GM19238 (cell line): Measurements from ENCODE around the gene P2RY1.

Experiments
- DNase-seq: peaks from one replicate; pipeline ENCODE4 v3.0.0; 2011; ENCODE audit warnings: low spot score; ENCODE audit not compliant: insufficient read length

Gene P2RY1, protein sequence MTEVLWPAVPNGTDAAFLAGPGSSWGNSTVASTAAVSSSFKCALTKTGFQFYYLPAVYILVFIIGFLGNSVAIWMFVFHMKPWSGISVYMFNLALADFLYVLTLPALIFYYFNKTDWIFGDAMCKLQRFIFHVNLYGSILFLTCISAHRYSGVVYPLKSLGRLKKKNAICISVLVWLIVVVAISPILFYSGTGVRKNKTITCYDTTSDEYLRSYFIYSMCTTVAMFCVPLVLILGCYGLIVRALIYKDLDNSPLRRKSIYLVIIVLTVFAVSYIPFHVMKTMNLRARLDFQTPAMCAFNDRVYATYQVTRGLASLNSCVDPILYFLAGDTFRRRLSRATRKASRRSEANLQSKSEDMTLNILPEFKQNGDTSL

DNA sequence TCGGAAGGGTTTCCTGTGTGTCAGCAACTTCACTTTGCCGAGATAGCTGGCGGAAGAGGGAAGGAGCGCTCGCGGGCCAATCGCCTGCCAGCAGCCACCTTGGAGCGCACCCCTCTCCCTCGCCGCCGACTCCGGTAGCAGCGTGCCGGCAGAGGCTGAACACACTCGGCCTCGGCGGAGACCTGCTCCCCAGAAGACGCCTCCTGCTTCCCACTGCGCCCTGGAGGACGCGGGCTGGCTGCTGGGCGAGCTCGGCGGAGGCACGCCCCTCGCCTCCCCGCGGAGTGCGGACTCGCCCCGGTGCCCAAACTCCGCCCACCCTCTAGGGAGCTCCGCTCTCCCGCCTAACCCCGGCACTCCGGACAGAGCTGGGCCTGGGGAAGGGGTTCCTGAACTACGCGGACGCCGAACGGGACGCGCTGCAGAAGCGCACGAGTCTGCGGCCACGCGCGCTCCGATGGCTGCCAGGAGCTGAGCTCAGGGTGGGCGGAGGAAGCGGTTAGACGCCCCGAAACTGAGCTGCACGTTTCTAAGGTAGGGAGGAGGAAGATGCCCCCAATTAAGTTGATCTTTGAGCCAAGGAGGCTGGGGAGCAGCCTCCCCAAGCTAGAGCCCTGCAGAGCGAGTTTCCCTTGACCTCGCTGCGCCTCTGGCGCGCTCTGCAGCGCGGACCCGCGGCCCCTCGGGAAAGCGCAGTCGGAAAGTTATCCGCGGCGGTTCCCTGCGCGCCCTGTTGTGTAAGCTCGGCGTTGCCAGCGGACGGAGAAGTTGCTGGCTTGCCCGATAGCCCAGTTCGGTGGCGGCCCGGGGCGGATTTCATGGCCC, at the start of gene P2RY1:
Gene P2RY1 (plus strand): TSS at position 356 of the 825 bp plus-strand sequence. CDS start 652 bp downstream, outside the sequence.
- peak; percentile 49 for DNase-seq

DNA sequence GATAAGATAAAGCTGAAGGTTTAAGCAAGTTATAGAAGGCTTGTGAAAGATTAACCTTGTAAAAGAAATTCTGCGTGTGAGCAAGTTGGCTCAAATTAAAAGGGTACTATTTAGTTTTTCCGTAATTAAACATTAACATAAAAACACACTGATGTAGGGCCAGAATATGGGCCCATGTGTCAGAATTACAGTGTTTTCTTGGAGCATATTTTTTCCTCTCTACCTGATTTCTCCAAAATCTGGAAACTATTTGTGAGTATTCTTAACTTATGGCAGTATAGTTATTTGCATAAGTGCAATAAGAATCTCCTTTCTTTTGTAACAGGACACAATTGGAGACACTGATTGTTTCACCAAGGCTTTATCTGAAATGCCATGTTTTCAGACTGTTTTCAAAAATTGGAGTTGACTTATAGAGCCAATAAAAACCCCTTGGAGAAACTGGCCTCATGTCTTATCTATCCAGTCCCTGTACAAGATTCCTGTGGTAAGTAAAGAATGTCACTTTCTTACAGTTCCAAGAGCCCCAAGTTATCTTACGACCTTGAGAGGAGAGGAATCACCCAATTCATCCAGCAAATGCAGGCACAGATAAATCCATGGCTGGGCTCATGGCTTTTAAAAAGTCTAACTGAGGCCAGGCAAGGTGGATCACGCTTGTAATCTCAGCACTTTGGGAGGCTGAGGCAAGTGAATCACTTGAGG, 47.8 kb upstream of the P2RY1 start:
- DNase-seq: no peak

DNA sequence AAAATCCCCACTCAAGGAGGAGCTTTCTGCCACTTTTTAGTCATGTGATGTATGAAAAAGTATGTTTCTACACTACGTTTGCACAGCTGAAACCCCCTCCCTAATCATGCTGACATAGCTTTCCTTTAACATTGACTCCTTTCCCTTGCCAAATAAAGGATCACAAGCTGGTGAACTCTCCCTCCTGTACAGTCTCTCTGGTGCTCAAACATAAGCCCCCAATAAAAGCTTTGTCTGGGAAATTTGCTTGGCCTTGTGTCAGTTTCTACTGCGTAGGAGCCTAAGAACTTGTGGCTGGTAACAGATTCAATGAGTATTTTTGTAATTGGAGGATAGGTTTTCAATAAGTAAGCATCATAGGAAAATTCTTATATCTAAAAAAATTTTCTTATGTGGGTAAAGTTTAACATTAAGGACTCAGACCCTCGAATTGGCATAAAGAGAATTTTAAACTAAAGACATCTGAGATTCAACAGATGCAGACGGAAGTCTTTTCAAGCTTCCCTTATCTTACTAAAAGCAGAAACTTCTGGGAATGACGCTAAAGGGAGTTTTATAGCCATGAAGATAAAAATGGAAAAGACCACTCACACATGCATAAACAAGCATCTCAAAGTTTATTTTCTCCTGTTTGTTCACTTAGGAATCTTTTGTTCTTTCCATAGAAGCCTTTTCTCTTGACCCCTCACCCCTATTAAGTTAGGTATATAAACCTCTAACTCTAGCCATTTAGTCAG, 44.1 kb upstream of the P2RY1 start:
- DNase-seq: no peak

DNA sequence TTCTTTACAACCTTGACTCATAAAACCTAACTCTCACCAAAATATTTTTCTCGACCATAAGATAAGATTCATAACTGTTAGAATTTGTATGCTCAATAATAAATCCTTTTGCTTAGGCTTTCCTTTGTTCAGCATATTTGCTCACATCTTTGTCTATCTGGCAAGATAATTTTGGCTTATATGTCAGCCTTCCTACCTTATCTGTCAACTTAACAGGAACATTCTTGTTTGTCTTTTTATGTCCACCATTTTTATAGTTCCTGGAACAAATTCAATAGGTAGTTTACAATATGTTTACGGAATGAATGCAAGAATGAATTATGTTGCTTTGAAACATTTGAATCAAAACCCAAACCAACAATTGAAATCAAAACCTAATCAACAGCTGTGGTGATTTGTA, 41.0 kb upstream of the P2RY1 start:
- no peak for DNase-seq

DNA sequence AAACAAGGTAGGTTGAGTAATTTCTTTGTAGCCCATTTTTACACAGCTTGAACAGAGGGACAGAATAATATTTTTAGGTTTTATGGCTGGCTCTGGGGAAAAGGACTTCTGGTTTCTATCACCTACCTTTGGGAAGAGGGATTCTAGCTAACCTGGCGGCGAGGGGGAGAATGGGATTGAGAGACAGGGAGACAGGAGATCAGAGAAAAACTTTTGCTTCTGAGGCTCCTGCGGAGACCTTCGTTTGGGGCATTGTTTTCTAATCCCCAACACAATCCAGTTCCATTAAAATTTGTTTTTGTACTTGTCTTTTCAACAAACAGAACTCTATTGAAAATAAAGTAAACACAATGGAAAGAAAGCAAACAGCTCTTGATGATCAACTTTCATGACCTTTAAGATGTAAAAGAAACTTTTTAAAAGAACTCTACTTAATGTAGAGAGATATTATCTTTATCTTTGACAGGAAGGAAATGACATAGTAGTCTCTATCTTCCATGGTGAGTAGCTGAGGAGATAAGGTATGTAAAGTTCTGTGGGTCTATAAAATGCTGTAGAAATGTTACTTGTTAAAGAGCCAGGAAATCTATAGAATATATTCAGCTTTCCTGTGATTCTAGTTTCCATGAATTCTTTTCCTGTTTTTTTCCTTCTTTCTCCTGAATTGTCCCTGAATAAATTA, 37.0 kb upstream of the P2RY1 start:
- DNase-seq: no peak

DNA sequence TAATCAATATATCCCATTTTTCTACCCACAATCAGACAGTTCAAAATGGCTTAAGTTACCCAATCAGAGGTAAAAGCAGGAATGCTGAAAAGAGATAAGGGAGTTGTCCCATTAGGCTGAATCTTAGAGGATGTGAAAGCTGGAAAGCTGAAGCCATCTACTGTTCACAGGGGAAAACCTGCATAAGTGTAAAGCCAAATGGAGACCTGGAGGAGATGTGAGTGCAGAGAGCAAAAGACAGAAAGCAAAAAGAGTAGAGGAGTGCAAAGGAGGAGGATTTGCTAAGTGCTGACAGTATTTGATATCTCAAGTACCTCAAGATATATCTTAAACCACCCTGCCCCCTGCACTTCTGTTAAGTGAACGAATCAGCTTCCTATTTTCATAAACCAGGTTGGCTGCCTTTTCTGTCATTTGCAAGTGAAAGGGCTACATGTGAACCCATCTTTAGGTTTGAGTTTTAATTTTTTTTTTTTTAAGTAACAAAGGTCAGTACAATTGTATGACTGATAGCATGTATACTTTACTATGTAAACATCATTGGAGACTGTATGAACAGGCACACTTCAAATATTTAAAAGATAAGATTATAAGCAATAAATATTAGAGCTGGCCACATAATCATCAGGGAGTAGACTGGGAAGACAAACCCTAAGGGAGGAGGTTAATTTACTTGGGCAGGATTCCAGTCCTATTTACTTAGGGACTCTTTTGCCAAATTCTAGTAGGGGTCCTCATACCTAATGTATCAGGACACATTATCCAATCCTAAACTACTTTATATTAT, 22.8 kb upstream of the P2RY1 start:
- no peak for DNase-seq

DNA sequence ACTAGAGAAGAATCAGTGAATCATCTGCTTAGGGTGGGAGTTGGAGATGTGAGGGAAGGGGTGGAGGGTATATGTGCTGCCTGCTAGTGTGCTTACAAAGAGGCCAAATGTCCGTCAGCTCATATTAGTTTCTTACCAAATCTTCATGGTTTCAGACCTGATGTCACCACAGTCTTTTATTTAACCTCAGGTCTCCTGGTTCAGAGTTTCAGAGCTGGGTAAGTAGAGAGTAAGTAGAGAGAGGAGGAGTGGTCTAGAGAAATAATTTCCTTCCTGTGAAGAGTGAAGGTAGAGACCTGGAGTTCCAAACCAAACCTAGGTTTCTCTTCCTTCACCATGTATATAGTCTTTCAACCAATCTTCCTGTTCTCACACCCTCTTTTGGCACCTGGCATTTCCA, 17.5 kb upstream of the P2RY1 start:
- no peak for DNase-seq

DNA sequence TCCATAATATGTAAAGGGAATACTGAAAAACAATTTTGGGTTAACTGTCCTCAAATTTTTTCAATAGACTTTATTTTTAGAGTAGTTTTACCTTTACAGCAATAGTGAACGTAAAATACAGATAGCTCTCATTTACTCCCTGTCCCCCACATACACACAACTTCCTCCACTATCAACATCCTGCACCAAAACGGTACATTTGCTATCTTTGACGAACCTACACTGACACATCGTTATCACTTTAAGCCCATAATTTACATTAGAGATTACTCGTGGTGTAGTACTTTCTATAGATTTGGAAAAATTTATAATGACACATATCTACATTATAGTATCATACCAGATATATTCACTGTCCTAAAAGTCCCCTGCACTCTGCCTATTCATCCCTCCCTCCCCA, 16.9 kb upstream of the P2RY1 start:
- DNase-seq: no peak

DNA sequence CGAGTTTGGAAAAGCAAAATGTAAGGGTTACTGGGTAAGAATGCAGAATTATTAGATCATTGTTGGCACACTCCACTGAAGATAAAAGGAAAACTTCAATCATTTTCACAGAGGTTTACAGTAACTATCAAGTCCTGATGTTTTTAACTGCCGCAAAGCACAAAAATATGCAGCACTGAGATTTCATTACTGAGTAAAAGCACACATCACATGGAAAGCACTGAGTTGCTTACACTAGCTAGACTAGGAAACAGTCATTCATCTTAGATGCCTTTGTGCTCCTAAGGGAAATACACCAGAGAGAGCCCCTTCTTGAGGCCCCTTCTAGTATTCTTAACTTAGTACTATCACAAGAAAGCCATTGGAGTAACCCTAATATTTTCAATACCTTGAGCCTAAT, 11.8 kb upstream of the P2RY1 start:
- no peak for DNase-seq

DNA sequence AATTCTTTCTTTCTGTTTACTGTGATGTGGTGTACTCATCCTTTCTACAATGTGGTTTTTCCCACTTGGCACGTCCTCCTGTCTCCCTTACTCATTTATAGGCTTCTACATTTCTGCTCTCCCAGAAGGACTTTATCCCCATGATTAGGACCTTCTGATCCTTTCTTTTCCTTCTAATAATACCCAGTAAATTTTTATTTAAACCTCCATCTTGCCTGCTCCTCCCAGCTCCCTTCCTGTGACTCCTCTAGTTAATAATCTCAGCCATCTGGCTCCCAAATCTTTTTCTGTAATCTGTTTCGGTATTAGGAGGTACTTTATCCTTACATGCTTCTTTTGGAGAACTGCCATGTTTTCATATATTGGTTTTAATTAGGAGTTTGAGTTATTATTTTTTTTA, 11.2 kb upstream of the P2RY1 start:
- DNase-seq: no peak

DNA sequence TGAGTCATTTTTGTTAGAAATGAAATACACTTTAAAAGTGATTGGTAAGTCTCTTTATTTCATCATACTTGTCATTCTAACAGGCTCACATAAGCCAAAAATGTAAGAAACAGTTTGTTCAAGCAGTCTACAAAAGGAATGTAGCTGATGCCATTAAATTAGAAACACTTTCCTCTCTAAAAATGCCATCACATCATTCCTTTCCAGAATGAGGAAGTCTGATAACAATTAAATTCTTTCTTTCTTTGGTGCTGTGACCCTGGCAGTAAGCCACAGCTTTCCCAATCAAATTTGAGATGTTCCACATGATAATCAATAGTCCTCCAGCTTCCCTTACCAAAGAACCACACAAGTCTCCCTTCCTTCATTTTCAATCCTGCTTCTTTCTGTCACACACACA, 9.4 kb upstream of the P2RY1 start:
- no peak for DNase-seq

DNA sequence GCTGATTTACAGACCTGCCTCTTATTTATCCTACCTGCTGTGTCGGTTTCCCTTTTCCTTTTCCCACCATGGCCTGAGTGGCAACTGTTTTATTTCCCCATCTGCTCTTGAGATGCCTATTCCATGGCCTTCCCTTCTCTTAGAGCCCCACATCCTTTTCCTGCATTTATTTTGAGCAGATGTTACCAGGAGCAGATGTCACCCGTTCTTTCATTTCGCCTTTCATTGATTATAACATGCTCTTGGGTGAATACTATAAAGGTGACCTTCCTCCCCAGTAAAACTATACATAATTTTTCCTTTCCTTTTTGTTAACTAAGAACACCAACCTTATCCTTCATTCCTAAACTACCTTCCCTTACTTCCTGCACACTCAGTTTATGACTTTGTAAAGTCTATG, 8.5 kb upstream of the P2RY1 start:
- DNase-seq: no peak

DNA sequence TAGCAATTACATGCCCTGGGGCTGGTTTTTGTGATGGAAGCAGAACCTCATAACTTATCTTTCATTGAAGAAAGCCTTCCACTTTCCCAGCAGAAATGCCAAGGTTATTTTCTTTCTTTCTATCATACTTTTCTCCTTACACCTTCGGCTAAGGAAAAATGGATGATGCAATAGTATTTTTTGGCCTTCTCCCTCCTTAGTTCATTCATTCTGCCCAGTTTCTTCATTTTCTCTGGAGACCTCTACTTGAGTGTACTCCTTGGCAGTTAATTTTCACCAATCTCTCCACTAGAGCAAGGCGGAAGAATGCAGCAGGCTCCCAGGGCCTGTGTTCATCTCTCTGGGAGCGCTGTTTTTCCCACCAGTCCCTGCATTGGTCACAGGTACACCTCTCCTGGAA, 7.6 kb upstream of the P2RY1 start:
- no peak for DNase-seq

DNA sequence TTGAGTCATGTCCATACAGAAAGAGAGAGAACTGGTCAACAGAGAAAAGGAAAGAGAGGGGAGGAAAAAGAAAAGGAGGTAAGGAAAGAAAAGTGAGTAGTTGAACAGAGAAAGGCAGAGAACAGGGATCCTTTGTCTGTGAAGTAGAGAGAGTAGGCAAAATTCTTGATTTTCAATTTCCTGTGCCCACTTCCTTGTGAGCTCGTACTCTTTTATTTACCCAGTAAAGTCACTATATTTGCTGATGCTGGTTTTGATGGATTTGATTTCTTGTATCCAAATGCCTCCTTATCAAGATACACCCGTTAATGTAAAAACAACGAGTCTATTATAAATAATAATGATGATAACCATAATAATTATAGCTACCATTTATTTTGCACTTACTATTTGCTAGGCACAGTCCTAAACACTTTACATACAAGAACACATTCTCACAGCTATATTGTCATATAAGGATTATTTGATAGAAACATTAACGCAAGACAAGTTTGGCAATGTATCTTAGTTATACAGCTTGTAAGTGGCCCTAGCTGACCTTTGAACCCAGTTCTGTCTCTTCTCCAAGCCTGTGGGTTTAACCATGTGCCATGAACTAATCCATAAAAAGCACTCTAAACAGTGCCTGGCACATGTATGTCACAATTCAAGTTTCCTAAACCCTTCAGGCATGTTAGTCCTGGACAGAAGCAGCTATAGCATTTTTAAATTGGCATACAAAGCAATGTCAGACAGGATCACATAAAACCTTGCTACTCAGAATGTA, 6.7 kb upstream of the P2RY1 start:
- DNase-seq: no peak

DNA sequence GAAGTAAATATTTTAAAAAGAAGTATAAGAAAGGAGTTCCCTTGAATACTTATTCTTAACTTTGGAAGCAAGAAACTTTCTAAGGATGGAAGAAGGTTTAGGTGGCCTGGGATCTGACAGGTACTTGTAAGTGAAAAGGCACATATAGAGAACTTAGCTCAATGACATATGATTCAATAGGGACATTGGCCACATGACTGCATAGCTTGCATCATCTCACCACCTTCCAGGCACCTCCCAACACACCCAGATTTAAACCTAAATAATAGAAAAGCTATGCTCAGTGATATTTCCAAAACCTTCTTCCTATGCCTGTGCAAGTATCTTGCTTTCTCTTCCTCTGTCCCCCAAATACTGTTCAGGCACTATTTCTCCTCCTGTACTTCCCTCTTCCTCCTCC, 4.7 kb upstream of the P2RY1 start:
- DNase-seq: no peak

DNA sequence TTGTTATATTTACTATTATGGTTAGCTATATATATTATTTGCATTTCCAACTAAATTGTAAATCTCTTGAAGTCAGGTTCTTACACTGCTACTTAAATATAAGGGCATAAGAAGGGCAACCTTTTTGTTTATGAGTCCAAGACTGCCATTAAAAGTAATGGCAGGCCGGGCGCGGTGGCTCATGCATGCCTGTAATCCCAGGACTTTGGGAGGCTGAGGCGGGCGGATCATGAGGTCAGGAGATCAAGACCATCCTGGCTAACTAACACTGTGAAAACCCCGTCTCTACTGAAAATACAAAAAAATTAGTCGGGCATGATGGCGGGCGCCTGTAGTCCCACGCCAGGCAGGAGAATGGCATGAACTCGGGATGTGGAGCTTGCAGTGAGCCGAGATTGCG, 2.9 kb upstream of the P2RY1 start:
- DNase-seq: no peak

DNA sequence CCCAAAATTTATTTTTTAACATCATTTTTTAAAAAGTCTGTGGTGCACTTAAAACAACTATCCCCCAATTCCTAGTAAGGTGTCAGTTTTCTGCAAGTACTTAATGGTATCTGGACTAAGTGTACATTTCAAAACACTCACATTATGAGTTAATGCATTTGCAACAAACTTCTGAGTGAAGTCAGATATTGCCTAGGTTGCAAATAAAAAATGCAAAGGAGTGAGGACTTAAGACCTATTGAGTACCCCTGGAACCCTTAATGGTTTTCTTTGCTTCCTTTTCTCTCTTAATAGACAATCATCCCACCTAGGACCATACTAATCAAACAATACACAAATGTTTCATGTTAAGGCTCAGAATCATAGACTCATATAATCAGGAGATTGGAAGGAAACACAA, 1.8 kb upstream of the P2RY1 start:
- no peak for DNase-seq

DNA sequence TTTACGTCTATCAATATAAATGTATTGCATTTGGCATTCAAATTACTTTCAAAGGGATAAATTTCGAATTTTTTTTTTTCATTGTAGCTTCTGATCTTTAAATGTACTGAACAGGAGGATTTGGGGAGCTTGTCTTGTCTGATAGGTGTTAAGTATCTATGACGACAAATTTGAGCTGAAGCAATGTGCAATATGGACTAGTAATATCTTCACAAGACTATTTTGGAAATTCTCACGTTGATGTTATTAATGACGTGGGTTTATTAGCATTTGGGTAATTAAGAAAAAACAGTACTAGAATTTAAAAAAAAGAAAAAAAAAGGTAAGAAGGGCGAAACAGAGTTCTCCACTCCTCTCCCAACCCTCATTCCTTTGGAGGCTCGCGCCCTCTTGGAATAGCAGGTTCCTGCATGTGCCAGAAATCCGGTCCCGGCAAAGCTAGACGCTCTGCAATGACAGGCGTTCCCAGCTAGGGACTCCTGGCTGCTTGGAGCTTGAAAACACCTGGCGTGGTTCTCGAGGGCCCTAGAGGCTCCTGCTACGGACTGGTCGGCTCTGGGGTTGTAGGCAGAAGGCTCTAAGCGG, 648 bp upstream of the P2RY1 start:
- no peak for DNase-seq

DNA sequence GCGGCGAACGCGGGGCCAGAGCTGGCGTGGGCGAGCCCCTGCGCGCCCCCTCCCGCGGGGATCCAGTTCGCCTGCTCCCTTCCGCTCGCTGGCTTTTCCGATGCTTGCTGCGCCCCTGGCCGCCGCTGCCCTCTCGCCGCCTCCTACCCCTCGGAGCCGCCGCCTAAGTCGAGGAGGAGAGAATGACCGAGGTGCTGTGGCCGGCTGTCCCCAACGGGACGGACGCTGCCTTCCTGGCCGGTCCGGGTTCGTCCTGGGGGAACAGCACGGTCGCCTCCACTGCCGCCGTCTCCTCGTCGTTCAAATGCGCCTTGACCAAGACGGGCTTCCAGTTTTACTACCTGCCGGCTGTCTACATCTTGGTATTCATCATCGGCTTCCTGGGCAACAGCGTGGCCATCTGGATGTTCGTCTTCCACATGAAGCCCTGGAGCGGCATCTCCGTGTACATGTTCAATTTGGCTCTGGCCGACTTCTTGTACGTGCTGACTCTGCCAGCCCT, 721 bp downstream of the P2RY1 start:
- peak; percentile 4 for DNase-seq
